DOHH2 (cell line): ENCODE measurements around the gene ZSCAN30.

Experiments used
- CTCF ChIP-seq: fragments of 200-600 bp; sonication (generic); IDR thresholded peaks from one replicate; pipeline ENCODE4 v1.5.1; 2014; ENCODE audit warnings: antibody characterized with exemption, mild to moderate bottlenecking, low read depth, low read length; ENCODE audit not compliant: poor library complexity, severe bottlenecking
- EZH2phosphoT487 ChIP-seq: fragments of 200-600 bp; sonication (generic); IDR thresholded peaks from 2 replicates; pipeline ENCODE4 v1.6.1; 2017; ENCODE audit warnings: borderline replicate concordance, mild to moderate bottlenecking, antibody characterized with exemption, low read length, moderate library complexity, mixed read lengths

GRCh38 chr18:35291166-35291565 is 1.1 kb upstream of the ZSCAN30 start:
- no peak for TF ChIP-seq CTCF
- TF ChIP-seq EZH2phosphoT487: no peak
